Muscle layer of colon (tissue), 2 donors: ENCODE measurements around the gene MYBPC3.

Experiments used
- H3K27ac ChIP-seq: one replicate; pipeline ENCODE4 v1.7.0; 2013; ENCODE audit warnings: low read depth, mild to moderate bottlenecking, low read length, moderate library complexity
- H3K27me3 ChIP-seq, 2 donors: one replicate each; pipeline ENCODE4 v1.7.0; 2013; ENCODE audit warnings: low read length in 2 of 2, mild to moderate bottlenecking in 2 of 2; ENCODE audit not compliant: insufficient read depth in 2 of 2, control insufficient read depth in 1 of 2
- H3K36me3 ChIP-seq: one replicate; pipeline ENCODE4 v1.7.0; 2013; ENCODE audit warnings: mild to moderate bottlenecking, low read length; ENCODE audit not compliant: insufficient read depth
- H3K4me1 ChIP-seq: one replicate; pipeline ENCODE4 v1.7.0; 2013; ENCODE audit warnings: mild to moderate bottlenecking, low read length; ENCODE audit not compliant: insufficient read depth
- H3K4me3 ChIP-seq, 2 donors: one replicate each; pipeline ENCODE4 v1.7.0; 2013; ENCODE audit warnings: low read length in 2 of 2, low read depth in 1 of 2, mild to moderate bottlenecking in 1 of 2, moderate library complexity in 1 of 2
- H3K9ac ChIP-seq: one replicate; pipeline ENCODE4 v1.7.0; 2013; ENCODE audit warnings: low read length
- H3K9me3 ChIP-seq: one replicate; pipeline ENCODE4 v1.7.0; 2013; ENCODE audit warnings: mild to moderate bottlenecking, low read length
- donor health status: abdominal sarcoma.
- donor health status: Adenocarcinoma of cecum.

The MYBPC3 gene

GRCh38 chr11:47295385-47295784 lies 57.1 kb downstream of the MYBPC3 start:
- Histone ChIP-seq H3K4me3 (no peak overlapping the region), H3K4me1 (peaks cover 7% of the 10 kb centered on the region), H3K9ac (no peak overlapping the region), H3K9me3 (no peaks in the 10 kb centered on the region), H3K27me3 (no peaks in the 10 kb centered on the region), H3K27ac (no peak overlapping the region), H3K36me3 (peaks cover 74% of the 10 kb centered on the region)

GRCh38 chr11:47289856-47290255 lies 62.6 kb downstream of the MYBPC3 start:
- Histone ChIP-seq H3K4me3 (no peak overlapping the region), H3K4me1 (peaks cover 7% of the 10 kb centered on the region), H3K27me3 (no peaks in the 10 kb centered on the region), H3K9me3 (no peaks in the 10 kb centered on the region), H3K27ac (no peak overlapping the region), H3K36me3 (peaks cover 73% of the 10 kb centered on the region), H3K9ac (no peak overlapping the region)

DNA sequence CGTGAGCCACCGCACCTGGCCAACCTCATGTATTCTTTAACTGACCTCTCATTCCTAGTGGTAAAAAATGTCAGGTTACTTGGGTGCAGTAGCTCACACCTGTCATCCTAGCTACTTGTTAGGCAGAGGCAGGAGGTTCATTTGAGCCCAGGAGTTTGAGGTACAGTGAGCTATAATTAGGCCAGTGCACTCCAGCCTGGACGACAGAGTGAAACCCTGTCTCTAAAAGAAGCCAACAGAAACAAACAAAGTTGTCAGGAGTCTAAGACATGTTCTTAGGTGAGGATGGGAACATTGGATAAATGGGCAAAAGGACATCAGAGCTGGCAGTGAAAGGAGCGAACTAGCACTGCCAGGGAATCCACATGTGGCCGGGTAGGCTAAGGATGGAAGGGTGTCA lies 64.4 kb downstream of the MYBPC3 start:
- Histone ChIP-seq H3K36me3 (peaks cover 78% of the 10 kb centered on the region), H3K4me1 (peaks cover 7% of the 10 kb centered on the region), H3K9ac (no peak overlapping the region), H3K27me3 (no peaks in the 10 kb centered on the region), H3K4me3 (no peak overlapping the region), H3K27ac (no peak overlapping the region), H3K9me3 (no peaks in the 10 kb centered on the region)

DNA sequence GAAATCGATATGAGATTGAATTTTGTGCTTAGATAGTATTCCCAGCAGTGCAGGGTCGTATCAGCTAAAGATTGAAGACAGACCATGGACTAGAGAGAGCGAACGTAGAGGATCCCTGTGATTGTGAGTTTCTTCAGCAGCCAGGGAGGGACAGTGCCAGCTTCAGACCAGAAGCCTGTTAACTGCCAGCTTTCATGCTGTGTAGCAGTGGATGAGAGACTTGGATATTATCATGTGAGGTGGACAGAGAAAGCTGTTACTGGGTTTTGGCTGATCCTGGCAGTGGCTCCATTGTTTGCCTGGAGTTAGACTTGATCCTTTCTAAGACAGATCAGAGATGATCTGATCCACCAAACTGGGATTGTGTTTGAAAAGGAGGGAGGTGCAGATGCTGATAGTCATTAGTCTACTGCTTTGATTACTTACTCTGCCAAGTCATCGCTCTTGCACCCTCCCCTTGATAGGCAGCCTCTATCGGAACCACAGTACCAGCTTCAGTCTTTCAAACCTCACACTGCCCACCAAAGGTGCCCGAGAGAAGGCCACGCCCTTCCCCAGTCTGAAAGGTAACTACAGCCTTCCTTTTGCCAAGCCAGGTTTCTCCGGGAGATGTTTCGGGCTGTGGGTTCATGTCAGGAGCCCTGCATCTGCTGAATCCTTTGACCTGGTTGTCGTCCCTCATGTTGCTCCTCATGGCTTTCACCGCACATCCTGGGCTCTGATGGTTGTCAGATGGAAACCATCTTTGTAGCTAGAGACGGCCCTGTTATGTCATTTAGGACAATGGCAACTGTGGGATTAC lies 66.3 kb downstream of the MYBPC3 start:
- peaks cover under 1% of the 10 kb centered on the region for H3K4me1 ChIP-seq
- H3K4me3 ChIP-seq = no peak overlapping the region
- no peaks in the 10 kb centered on the region for H3K27me3 ChIP-seq
- H3K9me3 ChIP-seq = no peaks in the 10 kb centered on the region
- peaks cover 73% of the 10 kb centered on the region for H3K36me3 ChIP-seq
- H3K27ac ChIP-seq = no peak overlapping the region
- no peak overlapping the region for H3K9ac ChIP-seq

DNA sequence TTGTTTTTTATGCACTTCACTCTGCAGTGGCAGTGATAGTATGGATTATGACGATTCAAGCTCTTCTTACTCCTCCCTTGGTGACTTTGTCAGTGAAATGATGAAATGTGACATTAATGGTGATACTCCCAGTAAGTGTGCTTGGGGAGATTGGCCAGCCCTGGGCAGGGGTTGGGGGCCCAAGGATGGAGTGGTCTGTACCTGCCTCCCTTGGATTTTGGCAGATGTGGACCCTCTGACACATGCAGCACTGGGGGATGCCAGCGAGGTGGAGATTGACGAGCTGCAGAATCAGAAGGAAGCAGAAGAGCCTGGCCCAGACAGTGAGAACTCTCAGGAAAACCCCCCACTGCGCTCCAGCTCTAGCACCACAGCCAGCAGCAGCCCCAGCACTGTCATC lies 68.4 kb downstream of the MYBPC3 start:
- Histone ChIP-seq H3K4me3 (no peak overlapping the region), H3K36me3 (peaks cover 70% of the 10 kb centered on the region), H3K27me3 (no peaks in the 10 kb centered on the region), H3K9me3 (no peaks in the 10 kb centered on the region), H3K27ac (no peak overlapping the region), H3K4me1 (no peaks in the 10 kb centered on the region), H3K9ac (no peak overlapping the region)

DNA sequence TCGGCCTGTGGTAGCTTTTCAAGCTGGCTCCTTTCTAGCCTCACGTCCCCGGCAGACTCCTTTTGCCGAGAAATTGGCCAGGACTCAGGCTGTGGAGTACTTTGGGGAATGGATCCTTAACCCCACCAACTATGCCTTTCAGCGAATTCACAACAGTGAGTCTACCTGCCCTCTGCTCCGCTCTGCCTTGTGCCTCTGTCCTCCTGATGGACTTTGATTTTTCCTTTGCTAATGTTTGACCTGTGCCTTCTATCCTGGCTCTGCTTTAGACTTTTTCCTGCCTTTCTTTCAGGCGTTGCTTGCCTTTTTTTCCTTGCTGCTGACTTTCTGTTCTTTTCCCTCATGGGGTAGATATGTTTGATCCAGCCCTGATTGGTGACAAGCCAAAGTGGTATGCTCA lies 70.0 kb downstream of the MYBPC3 start:
- Histone ChIP-seq H3K4me3 (no peak overlapping the region), H3K27ac (no peak overlapping the region), H3K9ac (no peak overlapping the region), H3K36me3 (peaks cover 81% of the 10 kb centered on the region), H3K9me3 (no peaks in the 10 kb centered on the region), H3K27me3 (no peaks in the 10 kb centered on the region), H3K4me1 (no peaks in the 10 kb centered on the region)
